Effector memory CD4-positive, alpha-beta T cell (primary cell): ENCODE data around the gene TVP23B.

Experiments used
- DNase-seq, 3 donors: peaks; one replicate each; pipeline ENCODE4 v3.0.0-alpha.2; 2020
- H3K27ac ChIP-seq: 2 replicates; pipeline ENCODE4 v1.7.0; 2013; ENCODE audit warnings: mild to moderate bottlenecking, low read length, moderate library complexity; ENCODE audit not compliant: insufficient read depth, poor library complexity, severe bottlenecking
- H3K27me3 ChIP-seq: replicated peaks from 2 replicates; pipeline ENCODE4 v1.7.0; 2013; ENCODE audit warnings: mild to moderate bottlenecking, low read length; ENCODE audit not compliant: insufficient read depth, control insufficient read depth, poor library complexity, severe bottlenecking
- H3K36me3 ChIP-seq: 2 replicates; pipeline ENCODE4 v1.7.0; 2013; ENCODE audit warnings: mild to moderate bottlenecking, low read length, moderate library complexity; ENCODE audit not compliant: control insufficient read depth, insufficient read depth
- H3K4me1 ChIP-seq: 2 replicates; pipeline ENCODE4 v1.7.0; 2013; ENCODE audit warnings: low read length, mild to moderate bottlenecking; ENCODE audit not compliant: control insufficient read depth, insufficient read depth, poor library complexity, severe bottlenecking
- H3K4me3 ChIP-seq: 2 replicates; pipeline ENCODE4 v1.7.0; 2013; ENCODE audit warnings: low read length, low read depth, mild to moderate bottlenecking; ENCODE audit not compliant: insufficient read depth, poor library complexity, severe bottlenecking
- H3K9me3 ChIP-seq: 2 replicates; pipeline ENCODE4 v1.7.0; 2013; ENCODE audit warnings: mild to moderate bottlenecking, low read length, moderate library complexity; ENCODE audit not compliant: control insufficient read depth

Gene TVP23B

DNA sequence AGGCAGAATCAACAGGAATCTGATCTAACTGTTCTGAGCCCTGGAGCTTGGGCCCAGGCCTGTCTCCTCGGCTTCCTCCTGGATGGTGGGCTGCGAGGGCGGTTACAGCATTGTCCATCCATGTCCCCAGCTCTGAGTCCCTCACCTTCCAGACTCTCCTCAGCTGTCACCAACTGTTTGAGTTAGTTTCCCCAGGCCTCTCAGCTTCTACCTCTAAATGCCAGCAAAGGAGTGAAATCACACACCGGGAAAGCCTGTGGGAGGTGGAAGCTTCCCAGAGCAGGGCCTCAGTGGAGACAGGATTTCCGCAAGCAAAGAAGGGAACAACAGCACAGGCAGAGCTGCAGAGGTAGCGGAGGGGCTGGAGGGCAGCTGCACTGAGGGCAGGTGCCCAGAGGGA, 67.5 kb downstream of the TVP23B start:
- Histone ChIP-seq H3K4me3 (no peak overlapping the region), H3K27ac (no peak overlapping the region), H3K36me3 (no peaks in the 10 kb centered on the region), H3K9me3 (no peaks in the 10 kb centered on the region), H3K27me3 (no peaks in the 10 kb centered on the region), H3K4me1 (no peaks in the 10 kb centered on the region)
- DNase-seq: no peak

DNA sequence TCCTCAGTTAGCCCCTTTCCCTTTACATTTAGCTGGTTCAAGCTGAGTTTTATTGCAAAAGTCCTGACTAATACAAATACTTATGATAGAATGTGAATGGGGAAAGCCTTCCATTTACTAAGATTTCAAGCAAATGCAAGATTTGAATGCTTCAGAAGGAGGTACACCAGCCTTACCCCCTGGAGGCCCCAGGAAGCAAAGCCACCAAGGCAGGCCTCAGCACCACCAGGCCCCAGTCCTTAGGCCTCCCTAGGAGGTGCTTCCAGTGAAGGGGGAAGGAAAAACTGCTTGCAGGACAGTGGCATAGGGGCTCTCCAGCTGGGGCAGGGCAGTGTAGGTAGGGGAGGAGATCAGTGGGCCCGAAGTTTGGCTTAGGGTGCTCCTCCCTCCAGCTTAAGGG, 69.7 kb downstream of the TVP23B start:
- Histone ChIP-seq H3K4me1 (peaks cover 4% of the 10 kb centered on the region), H3K9me3 (no peaks in the 10 kb centered on the region), H3K4me3 (no peak overlapping the region), H3K27ac (no peak overlapping the region), H3K36me3 (no peaks in the 10 kb centered on the region), H3K27me3 (no peaks in the 10 kb centered on the region)
- no peak for DNase-seq

DNA sequence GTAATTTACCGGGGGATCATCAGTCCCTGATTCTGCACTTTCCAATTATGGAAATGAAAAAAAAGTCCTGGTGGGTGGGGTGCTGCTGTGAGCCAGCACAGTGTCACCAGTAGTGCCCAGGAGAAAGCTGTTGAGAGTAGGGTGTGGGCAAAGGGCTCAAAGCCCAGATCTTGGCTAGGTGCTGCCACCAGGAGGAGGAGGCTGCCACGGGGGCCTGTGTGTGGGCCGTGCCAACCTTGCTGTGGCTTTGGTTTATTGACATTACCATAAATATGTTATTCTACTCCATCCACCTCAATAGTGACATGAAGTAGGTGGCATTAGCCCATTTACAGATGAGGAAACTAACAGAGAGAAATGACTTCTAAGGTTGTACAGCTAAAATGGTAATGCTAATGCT, 70.2 kb downstream of the TVP23B start:
- no peak for DNase-seq
- no peak overlapping the region for H3K4me3 ChIP-seq
- H3K27me3 ChIP-seq: no peaks in the 10 kb centered on the region
- no peaks in the 10 kb centered on the region for H3K9me3 ChIP-seq
- H3K4me1 ChIP-seq: peaks cover 5% of the 10 kb centered on the region
- no peaks in the 10 kb centered on the region for H3K36me3 ChIP-seq
- no peak overlapping the region for H3K27ac ChIP-seq

GRCh38 chr17:18854956-18855355, 74.0 kb downstream of the TVP23B start:
- Histone ChIP-seq H3K27ac (no peak overlapping the region), H3K36me3 (no peaks in the 10 kb centered on the region), H3K4me1 (peaks cover 15% of the 10 kb centered on the region), H3K4me3 (no peak overlapping the region), H3K27me3 (no peaks in the 10 kb centered on the region), H3K9me3 (no peaks in the 10 kb centered on the region)
- DNase-seq: no peak

DNA sequence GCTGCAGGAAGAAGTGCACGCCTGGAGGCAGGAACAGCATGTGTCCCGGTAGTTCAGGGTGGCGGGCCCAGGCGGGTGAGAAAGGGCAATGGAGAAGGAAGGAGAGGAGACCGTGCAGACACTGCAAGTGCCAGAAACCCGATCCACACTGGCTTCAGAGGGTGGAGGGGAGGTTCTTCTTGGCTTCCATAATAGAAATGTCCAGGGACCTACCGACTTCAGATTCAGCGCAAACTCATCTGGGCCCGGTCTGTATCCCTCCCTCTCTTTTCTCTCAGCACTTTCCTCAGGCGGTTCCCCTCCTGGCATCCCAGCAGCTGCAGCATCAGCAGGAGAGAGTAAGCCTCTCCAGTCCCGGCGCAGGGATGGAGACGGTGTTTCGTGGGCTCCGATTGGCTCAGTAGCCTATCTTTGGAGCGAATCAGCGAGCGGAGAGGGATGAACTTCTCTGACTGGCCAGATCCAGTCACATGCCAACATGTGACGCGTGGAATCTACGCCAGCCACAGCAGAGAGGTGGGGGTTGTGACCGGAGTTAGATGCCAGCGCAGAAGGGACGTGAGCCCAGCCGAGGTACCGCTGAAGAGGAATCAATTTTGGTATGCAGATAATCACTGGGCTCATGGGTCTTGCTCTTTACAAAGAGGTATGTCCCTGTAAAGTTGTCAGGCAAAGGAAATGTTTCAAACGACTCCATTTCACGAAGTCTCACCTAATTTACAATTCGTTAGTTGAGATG, 75.0 kb downstream of the TVP23B start:
- peaks cover 15% of the 10 kb centered on the region for H3K4me1 ChIP-seq
- DNase-seq: peak; percentile 81 to 89 (median 83)
- H3K9me3 ChIP-seq: no peaks in the 10 kb centered on the region
- peak overlapping the region; percentile 54 for H3K4me3 ChIP-seq
- peak overlapping the region; percentile 64 for H3K27ac ChIP-seq
- no peaks in the 10 kb centered on the region for H3K27me3 ChIP-seq
- no peaks in the 10 kb centered on the region for H3K36me3 ChIP-seq
